Measurements from ENCODE around the gene SYT17.

SYT17 gene

GRCh38 chr16:19304750-19305149 lies 136.7 kb downstream of the SYT17 start:
- no peak for DNase-seq (ENCODE audit: low read depth)

GRCh38 chr16:19305443-19305842 lies 137.4 kb downstream of the SYT17 start:
- no peak for DNase-seq (ENCODE audit: low read depth)

DNA sequence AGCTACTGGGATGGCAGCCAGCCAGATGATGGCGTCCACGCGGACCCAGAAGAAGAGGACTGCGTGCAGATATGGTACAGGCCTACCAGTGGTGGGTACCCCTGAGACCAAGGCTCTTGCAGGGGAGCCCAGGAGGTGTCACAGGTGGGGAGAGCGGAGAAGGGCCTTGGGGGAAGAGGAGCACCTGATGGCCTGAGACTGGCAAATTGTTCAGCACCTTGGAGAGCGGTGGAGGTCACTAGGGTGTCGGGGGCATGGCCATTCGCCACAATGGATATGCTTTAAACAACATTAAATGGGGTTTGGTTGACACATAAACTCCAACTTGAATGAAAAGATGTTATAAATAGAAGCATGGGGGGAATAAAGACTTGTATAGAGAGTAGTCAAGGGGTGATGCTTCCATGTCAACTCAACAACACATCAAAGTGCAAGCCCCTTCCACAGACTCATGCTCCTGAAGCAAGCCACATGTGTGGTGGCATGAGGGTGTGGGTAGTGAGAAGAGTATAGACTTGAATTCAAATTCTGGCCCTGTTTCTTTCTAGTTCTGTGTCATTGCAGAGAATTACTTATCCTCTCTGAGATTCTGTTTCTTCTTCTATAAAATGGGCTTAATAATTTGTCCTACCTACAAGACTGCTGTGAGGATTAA lies 139.7 kb downstream of the SYT17 start:
- no peak for DNase-seq (ENCODE audit: low read depth)

DNA sequence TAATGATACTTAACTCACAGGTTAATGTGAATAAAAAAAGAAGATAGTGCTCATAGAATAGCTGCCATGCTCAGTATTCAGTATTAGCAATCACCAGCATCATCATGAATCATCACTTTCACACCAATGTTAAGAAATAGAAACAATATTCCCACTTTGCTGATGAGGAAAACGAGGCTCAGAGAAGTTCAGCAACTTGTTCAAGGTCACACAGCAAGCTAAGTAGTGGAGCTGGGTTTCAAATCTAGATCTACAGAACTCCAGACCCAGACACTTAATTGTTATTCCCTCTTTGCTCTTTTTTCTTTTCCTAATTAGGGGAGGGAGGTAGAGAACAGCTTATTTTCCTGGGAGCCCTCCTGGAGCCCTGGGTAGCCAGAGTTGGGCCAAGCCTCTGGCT lies 140.4 kb downstream of the SYT17 start:
- no peak for DNase-seq (ENCODE audit: low read depth)

GRCh38 chr16:19309178-19309577 lies 141.1 kb downstream of the SYT17 start:
- DNase-seq (ENCODE audit: low read depth) = no peak

- no peak for DNase-seq (ENCODE audit: low read depth)
Observed at GRCh38 chr16:19314718-19315425, 146.8 kb downstream of the SYT17 start.

GRCh38 chr16:19315889-19316433 lies 147.9 kb downstream of the SYT17 start:
- DNase-seq (ENCODE audit: low read depth) = no peak

GRCh38 chr16:19316846-19317245 lies 148.8 kb downstream of the SYT17 start:
- no peak for DNase-seq (ENCODE audit: low read depth)

All from activated T-cell treated with anti-CD3 and anti-CD28 coated beads for 1 hour (primary cell).